Frontal cortex (tissue), 4 donors: ENCODE results near the gene FAM72A. TPM values are rescaled to one million over a fixed set of nuclear protein-coding genes. Genes with fewer than 3 reads are reported as not detected.
"Not testable (repeated sequence)": the region's sequence is repeated elsewhere in the genome, so short reads cannot be mapped to it uniquely, and the experiment has no call there.

Experiments used
- DNase-seq, 2 donors: peaks; one replicate each; pipeline ENCODE4 v3.0.0; 2012; ENCODE audit warnings: low spot score in 2 of 2
- FAIRE-seq: peaks from 2 replicates; lab custom pipeline; 2012; peaks lifted over from hg19 to GRCh38; lab: Jason Lieb, UNC
- total RNA-seq: library from RNA; depleted of rRNA; stranded (reverse); fragments of >200 nt; gene quantifications from one replicate; pipeline ENCODE4 v1.2.3, GENCODE V29; 2014
- donor health status: control.
- donor health status: control.
- donor health status: control.

Gene FAM72A
- total RNA-seq, 1 donor from 2014 or later, result 2.4 TPM

GRCh38 chr1:206218765-206219164 lies 16.1 kb upstream of the FAM72A start:
- not testable (repeated sequence) for FAIRE-seq, DNase-seq

GRCh38 chr1:206218285-206218684 lies 15.6 kb upstream of the FAM72A start:
- FAIRE-seq, result not testable (repeated sequence)

GRCh38 chr1:206215600-206216392 lies 13.2 kb upstream of the FAM72A start:
- FAIRE-seq, DNase-seq: not testable (repeated sequence)

More at GRCh38 chr1:206218285-206218684, 15.6 kb upstream of the FAM72A start:
- DNase-seq, result not testable (repeated sequence)

- not testable (repeated sequence) for DNase-seq, FAIRE-seq
These were observed 8.2 kb upstream of the FAM72A start for GRCh38 chr1:206210802-206211201.

GRCh38 chr1:206205569-206205968 lies 2.9 kb upstream of the FAM72A start:
- not testable (repeated sequence) for DNase-seq, FAIRE-seq

GRCh38 chr1:206204871-206205270 lies 2.2 kb upstream of the FAM72A start:
- DNase-seq, FAIRE-seq: not testable (repeated sequence)

GRCh38 chr1:206204159-206204511 lies 1.5 kb upstream of the FAM72A start:
- DNase-seq, FAIRE-seq: not testable (repeated sequence)

- peak; percentile 96 for FAIRE-seq
- not testable (repeated sequence) for DNase-seq
These were observed 922 bp upstream of the FAM72A start, which contains the start of gene SRGAP2 for GRCh38 chr1:206203364-206204158. TSS of gene SRGAP2 (plus strand) at chr1:206203541. CDS start at chr1:206205971, 2,430 bp downstream.

- FAIRE-seq, DNase-seq: not testable (repeated sequence)
These were observed 5.8 kb downstream of the FAM72A start for GRCh38 chr1:206196748-206197424.

- not testable (repeated sequence) for FAIRE-seq, DNase-seq
These were observed 7.5 kb downstream of the FAM72A start for GRCh38 chr1:206195182-206195581.

- not testable (repeated sequence) for FAIRE-seq, DNase-seq
These were observed 15.8 kb downstream of the FAM72A start for GRCh38 chr1:206186826-206187225.

- not testable (repeated sequence) for FAIRE-seq, DNase-seq
These were observed 16.9 kb downstream of the FAM72A start for GRCh38 chr1:206185778-206186177.

GRCh38 chr1:206183788-206184187 lies 18.9 kb downstream of the FAM72A start:
- FAIRE-seq, DNase-seq: not testable (repeated sequence)

- not testable (repeated sequence) for FAIRE-seq, DNase-seq
These were observed 20.0 kb downstream of the FAM72A start for GRCh38 chr1:206182368-206183317.

- not testable (repeated sequence) for FAIRE-seq
These were observed 23.0 kb downstream of the FAM72A start for GRCh38 chr1:206179666-206180065.

GRCh38 chr1:206178061-206178989 lies 24.3 kb downstream of the FAM72A start:
- not testable (repeated sequence) for FAIRE-seq, DNase-seq

More at GRCh38 chr1:206179666-206180065, 23.0 kb downstream of the FAM72A start:
- not testable (repeated sequence) for DNase-seq

GRCh38 chr1:206176114-206176502 lies 26.5 kb downstream of the FAM72A start:
- DNase-seq, FAIRE-seq: not testable (repeated sequence)
